HG03571 (cell line): ENCODE data around the gene TRIM25.
"Not testable (repeated sequence)": the region's sequence is repeated elsewhere in the genome, so short reads cannot be mapped to it uniquely, and the experiment has no call there.

Experiments used
- ATAC-seq: cut with Tn5 transposase; IDR thresholded peaks from one replicate; pipeline ENCODE4 v1.9.1; 2021; ENCODE audit not compliant: unreplicated experiment

Gene TRIM25

GRCh38 chr17:56913867-56914580 lies at the start of gene TRIM25:
TRIM25 (minus strand) TSS chr17:56914049; CDS start chr17:56913988, 61 bp downstream.
- ATAC-seq, result peak; percentile 64

GRCh38 chr17:56960596-56961538 lies 47.0 kb upstream of the TRIM25 start, which contains the start of gene COIL:
COIL (minus strand) TSS chr17:56961050; CDS start chr17:56961019, 31 bp downstream.
- ATAC-seq, result peak; percentile 92

- ATAC-seq, result no peak
Measured at GRCh38 chr17:56956992-56957391, 43.1 kb upstream of the TRIM25 start.

- ATAC-seq, result no peak
Measured at GRCh38 chr17:56949595-56949994, 35.7 kb upstream of the TRIM25 start.

- ATAC-seq, result no peak
Measured at GRCh38 chr17:56948491-56948890, 34.6 kb upstream of the TRIM25 start.

GRCh38 chr17:56947741-56948140 lies 33.9 kb upstream of the TRIM25 start:
- no peak for ATAC-seq

- ATAC-seq, result no peak
Measured at GRCh38 chr17:56945938-56946505, 32.2 kb upstream of the TRIM25 start.

GRCh38 chr17:56943505-56944125 lies 29.8 kb upstream of the TRIM25 start:
- ATAC-seq, result no peak

GRCh38 chr17:56939869-56940484 lies 26.1 kb upstream of the TRIM25 start:
- ATAC-seq, result no peak

GRCh38 chr17:56938206-56938605 lies 24.4 kb upstream of the TRIM25 start:
- not testable (repeated sequence) for ATAC-seq

- ATAC-seq, result no peak
Measured at GRCh38 chr17:56937687-56938086, 23.8 kb upstream of the TRIM25 start.

GRCh38 chr17:56936697-56937322 lies 23.0 kb upstream of the TRIM25 start:
- no peak for ATAC-seq

- no peak for ATAC-seq
Measured at GRCh38 chr17:56935461-56935860, 21.6 kb upstream of the TRIM25 start.

GRCh38 chr17:56934280-56934679 lies 20.4 kb upstream of the TRIM25 start:
- no peak for ATAC-seq

GRCh38 chr17:56933868-56934267 lies 20.0 kb upstream of the TRIM25 start:
- ATAC-seq, result no peak

- no peak for ATAC-seq
Measured at GRCh38 chr17:56933151-56933745, 19.4 kb upstream of the TRIM25 start.

- no peak for ATAC-seq
Measured at GRCh38 chr17:56930739-56931337, 17.0 kb upstream of the TRIM25 start.

- no peak for ATAC-seq
Measured at GRCh38 chr17:56929362-56929969, 15.6 kb upstream of the TRIM25 start.

GRCh38 chr17:56928586-56928985 lies 14.7 kb upstream of the TRIM25 start:
- ATAC-seq, result no peak
